Muscle of leg (tissue), 11 donors: ENCODE data around the gene DCST2. TPM values are rescaled to one million over a fixed set of nuclear protein-coding genes. Genes with fewer than 3 reads are reported as not detected.

Source experiments
- DNase-seq: peaks from one replicate; pipeline ENCODE4 v3.0.0; 2013
- H3K27ac ChIP-seq: one replicate; pipeline ENCODE4 v1.5.1; 2013; ENCODE audit warnings: mild to moderate bottlenecking, low read length, control low read depth
- H3K27me3 ChIP-seq: one replicate; pipeline ENCODE4 v1.6.1; 2013; ENCODE audit warnings: low read length; ENCODE audit not compliant: control insufficient read depth, insufficient read depth
- H3K36me3 ChIP-seq: one replicate; pipeline ENCODE4 v1.6.1; 2013; ENCODE audit warnings: low read length; ENCODE audit not compliant: control insufficient read depth, insufficient read depth
- H3K4me1 ChIP-seq: one replicate; pipeline ENCODE4 v1.6.1; 2013; ENCODE audit warnings: low read length; ENCODE audit not compliant: control insufficient read depth, insufficient read depth
- H3K4me3 ChIP-seq: one replicate; pipeline ENCODE4 v1.5.1; 2013; ENCODE audit warnings: low read length, control low read depth
- H3K9me3 ChIP-seq: replicated peaks from 2 replicates; pipeline ENCODE4 v1.6.1; 2013; ENCODE audit warnings: low read depth, low read length; ENCODE audit not compliant: control insufficient read depth
- WGBS: methylation state at CpG from one replicate; pipeline ENCODE4 v1.1.5; 2013; ENCODE audit warnings: missing lambda C conversion rate; ENCODE audit not compliant: insufficient coverage; 5-methylcytosine and 5-hydroxymethylcytosine counted together
- polyA plus RNA-seq, 8 donors: library from polyadenylated mRNA; unstranded; fragments of 120-200 nt; gene quantifications; one replicate each; pipeline versions ENCODE4 v1.2.1 to v1.2.3, GENCODE V29; 2013; ENCODE audit warnings: inconsistent platforms in 1 of 8, low replicate concordance in 1 of 8; ENCODE audit not compliant: insufficient read length in 8 of 8, insufficient read depth in 1 of 8
- total RNA-seq: library from RNA; stranded (reverse); fragments of 120-200 nt; gene quantifications from one replicate; pipeline ENCODE4 v1.2.4, GENCODE V29; 2013

Gene DCST2
- total and polyA plus RNA-seq, 9 donors: 0.49 to 1.6 (median 0.78) TPM

GRCh38 chr1:155060736-155061135 lies 27.2 kb upstream of the DCST2 start:
- Histone ChIP-seq H3K27ac (no peak overlapping the region), H3K4me3 (no peak overlapping the region), H3K4me1 (peaks cover 30% of the 10 kb centered on the region), H3K36me3 (peaks cover 38% of the 10 kb centered on the region), H3K9me3 (no peaks in the 10 kb centered on the region), H3K27me3 (peaks cover 17% of the 10 kb centered on the region)
- no peak for DNase-seq
- 72% methylated on average over 8 of the region's 8 CpGs for WGBS

- H3K36me3 ChIP-seq: peaks cover 48% of the 10 kb centered on the region
- no peak overlapping the region for H3K27ac ChIP-seq
- no peak for DNase-seq
- WGBS: 93% methylated on average over 12 of the region's 13 CpGs
- no peaks in the 10 kb centered on the region for H3K9me3 ChIP-seq
- peaks cover 19% of the 10 kb centered on the region for H3K4me1 ChIP-seq
- H3K4me3 ChIP-seq: no peak overlapping the region
- H3K27me3 ChIP-seq: peaks cover 13% of the 10 kb centered on the region
Observed at GRCh38 chr1:155057788-155058211, 24.2 kb upstream of the DCST2 start.

GRCh38 chr1:155057104-155057503 lies 23.5 kb upstream of the DCST2 start:
- no peak overlapping the region for H3K4me3 ChIP-seq
- no peak overlapping the region for H3K27ac ChIP-seq
- peaks cover 6% of the 10 kb centered on the region for H3K27me3 ChIP-seq
- no peak for DNase-seq
- 87% methylated on average over 8 of the region's 8 CpGs for WGBS
- peaks cover 19% of the 10 kb centered on the region for H3K4me1 ChIP-seq
- H3K36me3 ChIP-seq: peaks cover 48% of the 10 kb centered on the region
- H3K9me3 ChIP-seq: no peaks in the 10 kb centered on the region

GRCh38 chr1:155053531-155054105 lies 20.0 kb upstream of the DCST2 start:
- peaks cover 31% of the 10 kb centered on the region for H3K4me1 ChIP-seq
- WGBS: 78% methylated on average over 4 of the region's 7 CpGs
- H3K4me3 ChIP-seq: no peak overlapping the region
- H3K27me3 ChIP-seq: no peaks in the 10 kb centered on the region
- no peak for DNase-seq
- peak overlapping the region; percentile 39 for H3K27ac ChIP-seq
- H3K9me3 ChIP-seq: no peaks in the 10 kb centered on the region
- H3K36me3 ChIP-seq: peaks cover 37% of the 10 kb centered on the region

DNA sequence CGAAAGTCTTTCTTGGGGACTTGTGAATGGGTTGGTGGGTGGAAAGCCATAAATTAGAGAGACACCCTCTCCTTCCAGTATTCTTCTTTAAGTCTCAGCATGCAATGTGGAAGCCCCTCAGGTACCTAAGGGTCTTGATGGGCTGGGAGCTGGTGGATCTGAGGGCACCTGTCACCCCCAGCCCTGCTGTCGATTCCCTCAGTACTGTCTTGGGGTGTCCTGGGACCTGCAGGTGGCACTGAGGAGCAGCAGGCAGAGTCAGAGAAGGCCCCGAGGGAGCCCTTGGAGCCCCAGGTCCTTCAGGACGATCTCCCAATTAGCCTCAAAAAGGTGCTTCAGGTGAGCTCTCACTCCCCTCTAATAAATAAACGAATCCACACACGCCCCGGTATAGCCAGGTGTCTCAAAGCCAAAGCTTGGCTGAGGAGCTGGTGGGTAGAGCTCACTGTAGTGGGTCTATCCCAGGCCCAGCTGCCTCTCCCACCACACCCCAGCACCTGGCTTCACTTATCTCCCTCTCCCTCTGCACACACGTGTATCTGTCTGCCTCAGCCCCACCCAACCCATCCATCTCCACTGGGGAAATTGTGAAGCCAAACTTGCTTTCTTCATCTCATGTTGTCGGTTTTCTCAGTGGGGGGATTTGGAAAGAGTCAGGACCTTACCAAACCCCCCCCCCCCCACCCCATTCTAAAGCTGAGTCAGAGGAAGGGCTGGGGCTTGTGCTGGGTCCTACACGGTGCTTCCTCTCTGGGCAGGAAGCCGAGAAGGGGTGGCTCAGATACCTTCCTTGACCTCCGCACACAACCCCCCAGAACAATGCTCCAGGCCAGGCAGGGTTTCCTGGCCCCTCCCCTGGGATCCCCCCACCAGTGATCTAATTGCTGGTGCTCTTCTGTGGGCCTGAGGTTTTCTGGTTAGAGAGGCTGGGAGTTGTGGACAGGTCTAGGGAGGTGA lies 19.1 kb upstream of the DCST2 start:
- Histone ChIP-seq H3K27me3 (no peaks in the 10 kb centered on the region), H3K9me3 (no peaks in the 10 kb centered on the region), H3K36me3 (peaks cover 29% of the 10 kb centered on the region), H3K27ac (peak overlapping the region; percentile 39), H3K4me1 (peaks cover 31% of the 10 kb centered on the region), H3K4me3 (peak overlapping the region; percentile 76)
- WGBS: 54% methylated on average over 6 of the region's 12 CpGs
- peak; percentile 43 for DNase-seq

DNA sequence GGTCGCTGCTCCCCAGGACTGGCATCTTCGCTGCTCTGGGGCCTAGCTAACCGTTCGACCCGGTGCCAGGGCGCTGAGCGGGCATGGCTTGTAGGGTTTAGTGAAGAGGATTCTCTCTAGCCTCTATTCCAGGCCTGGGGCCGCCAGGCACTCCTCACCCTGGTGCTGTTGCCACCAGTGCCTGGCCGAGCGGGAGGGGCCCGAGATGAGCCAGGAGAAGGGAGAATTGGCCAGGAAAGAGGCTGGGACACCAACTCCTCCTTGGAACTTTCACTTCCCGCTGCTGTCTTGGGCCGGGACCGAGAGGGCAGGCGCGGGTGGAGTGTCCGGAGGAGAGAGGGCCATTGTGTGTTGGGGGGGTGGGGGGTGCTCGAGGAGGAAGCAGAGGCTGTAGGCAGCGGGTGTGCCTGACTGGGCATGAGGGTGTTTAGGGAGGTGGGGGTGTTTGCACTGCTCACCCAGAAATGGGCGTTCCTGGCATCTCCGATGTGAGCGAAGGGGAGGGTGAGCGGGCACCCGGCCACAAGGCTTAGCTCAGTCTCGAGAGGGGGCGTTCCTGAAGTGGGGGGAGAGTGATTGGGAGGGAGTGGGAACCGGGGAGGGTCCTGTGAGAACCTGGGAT lies 18.3 kb upstream of the DCST2 start:
- peak; percentile 67 for DNase-seq
- no peaks in the 10 kb centered on the region for H3K27me3 ChIP-seq
- H3K4me1 ChIP-seq: peaks cover 31% of the 10 kb centered on the region
- 2% methylated on average over 19 of the region's 27 CpGs for WGBS
- peak overlapping the region; percentile 79 for H3K27ac ChIP-seq
- H3K9me3 ChIP-seq: no peaks in the 10 kb centered on the region
- H3K36me3 ChIP-seq: peaks cover 21% of the 10 kb centered on the region
- peak overlapping the region; percentile 76 for H3K4me3 ChIP-seq

- H3K4me3 ChIP-seq: peak overlapping the region; percentile 76
- 0% methylated on average over 24 of the region's 31 CpGs for WGBS
- H3K9me3 ChIP-seq: no peaks in the 10 kb centered on the region
- no peak for DNase-seq
- H3K36me3 ChIP-seq: peaks cover 16% of the 10 kb centered on the region
- no peaks in the 10 kb centered on the region for H3K27me3 ChIP-seq
- H3K27ac ChIP-seq: peak overlapping the region; percentile 79
- H3K4me1 ChIP-seq: peaks cover 31% of the 10 kb centered on the region
Observed at GRCh38 chr1:155051342-155051776, 17.8 kb upstream of the DCST2 start.

GRCh38 chr1:155050560-155051341 lies 17.2 kb upstream of the DCST2 start, which contains the start of gene ADAM15:
ADAM15 (plus strand) TSS chr1:155051316; CDS start chr1:155051387, 71 bp downstream.
- peak; percentile 81 for DNase-seq
- under 1% methylated on average over 68 of the region's 99 CpGs for WGBS
- peak within 1 kb of the TSS; percentile 76 for H3K4me3 ChIP-seq
- H3K27me3 ChIP-seq: no peaks in the 10 kb centered on the region
- peak within 1 kb of the TSS; percentile 85 for H3K27ac ChIP-seq
- H3K36me3 ChIP-seq: peaks cover 10% of the 10 kb centered on the region
- no peaks in the 10 kb centered on the region for H3K9me3 ChIP-seq
- peaks cover 31% of the 10 kb centered on the region for H3K4me1 ChIP-seq

GRCh38 chr1:155049651-155050559 lies 16.3 kb upstream of the DCST2 start:
- peak overlapping the region; percentile 65 for H3K4me3 ChIP-seq
- DNase-seq: peak; percentile 25
- 20% methylated on average over 8 of the region's 10 CpGs for WGBS
- H3K9me3 ChIP-seq: no peaks in the 10 kb centered on the region
- H3K27me3 ChIP-seq: no peaks in the 10 kb centered on the region
- H3K36me3 ChIP-seq: peaks cover 5% of the 10 kb centered on the region
- peak overlapping the region; percentile 59 for H3K27ac ChIP-seq
- H3K4me1 ChIP-seq: peaks cover 31% of the 10 kb centered on the region
